BLaER1 treated with 17β-estradiol and CSF1 and Interleukin-3, amounts not matched to agents 10 nM and 100 nM (cell line): ENCODE data around the gene SPNS2.

Experiments used
- H3K27ac ChIP-seq, 11 experiments: shearing (Covaris generic); formaldehyde crosslinking; 2 replicates each; pipeline ENCODE4 v1.8.1; 2022
- H3K27me3 ChIP-seq, 11 experiments: shearing (Covaris generic); formaldehyde crosslinking; 2 replicates each; pipeline ENCODE4 v1.8.1; 2022
- H3K36me3 ChIP-seq, 11 experiments: shearing (Covaris generic); formaldehyde crosslinking; 2 replicates each; pipeline ENCODE4 v1.8.1; 2022
- H3K4me1 ChIP-seq, 10 experiments: shearing (Covaris generic); formaldehyde crosslinking; 2 replicates each; pipeline ENCODE4 v1.8.1; 2022
- H3K4me2 ChIP-seq, 11 experiments: shearing (Covaris generic); formaldehyde crosslinking; 2 replicates each; pipeline ENCODE4 v1.8.1; 2022
- H3K4me3 ChIP-seq, 10 experiments: shearing (Covaris generic); formaldehyde crosslinking; 2 replicates each; pipeline ENCODE4 v1.8.1; 2022
- H3K9ac ChIP-seq, 11 experiments: shearing (Covaris generic); formaldehyde crosslinking; 2 replicates each; pipeline ENCODE4 v1.8.1; 2022
- H3K9me3 ChIP-seq, 11 experiments: shearing (Covaris generic); formaldehyde crosslinking; replicated peaks in 1 of 11; 2 replicates each; pipeline ENCODE4 v1.8.1; 2022
- H4K20me1 ChIP-seq, 11 experiments: shearing (Covaris generic); formaldehyde crosslinking; 2 replicates each; pipeline ENCODE4 v1.8.1; 2022
- Cebpa-rat ChIP-seq, 11 experiments: shearing (Covaris generic); IDR thresholded peaks; 2 replicates each; pipeline ENCODE4 v1.8.1; 2022

The SPNS2 gene

DNA sequence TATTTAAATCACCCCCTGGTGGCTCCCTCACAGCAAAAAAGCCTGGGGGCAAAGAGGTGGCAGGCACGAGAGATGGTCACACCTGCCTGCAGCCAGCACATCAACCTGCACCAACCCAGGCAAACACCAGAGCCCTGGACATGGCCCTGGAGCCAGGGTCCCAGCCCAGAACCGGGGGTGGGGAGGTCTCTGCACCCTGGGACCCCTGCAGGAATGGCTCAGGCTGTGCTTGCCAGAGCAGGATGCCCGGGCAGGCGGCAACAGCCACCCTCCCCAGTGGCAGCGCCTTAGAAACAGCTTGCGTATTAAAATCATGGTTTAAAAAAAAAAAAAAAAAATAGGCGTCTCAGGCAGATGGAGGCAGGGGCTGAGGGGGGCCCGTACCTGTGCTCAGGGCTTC is 40.3 kb downstream of the SPNS2 start:
- Histone ChIP-seq H4K20me1 (peaks cover 0 to 99% (median 77%) of the 10 kb centered on the region in 11 experiments; a peak in 19 of 22 replicates), H3K4me2 (peak overlapping the region in 8 of 11 experiments; percentile 52 to 77 (median 70); a peak in 15 of 22 replicates), H3K27ac (0 out of 22 replicates have a peak overlapping the region, but pooled peaks of 1 of the 11 experiments have one; percentile 23), H3K9me3 (no peaks in the 10 kb centered on the region), H3K36me3 (peaks cover 45 to 74% (median 70%) of the 10 kb centered on the region in 11 experiments), H3K4me1 (peaks cover 30 to 71% (median 57%) of the 10 kb centered on the region in 10 experiments), H3K27me3 (no peaks in the 10 kb centered on the region), H3K9ac (peak overlapping the region in 4 of 11 experiments; percentile 38 to 65 (median 44); a peak in 6 of 22 replicates), H3K4me3 (no peak overlapping the region)
- TF ChIP-seq Cebpa-rat (IDR thresholded peaks at IDR 0.05): no peak

DNA sequence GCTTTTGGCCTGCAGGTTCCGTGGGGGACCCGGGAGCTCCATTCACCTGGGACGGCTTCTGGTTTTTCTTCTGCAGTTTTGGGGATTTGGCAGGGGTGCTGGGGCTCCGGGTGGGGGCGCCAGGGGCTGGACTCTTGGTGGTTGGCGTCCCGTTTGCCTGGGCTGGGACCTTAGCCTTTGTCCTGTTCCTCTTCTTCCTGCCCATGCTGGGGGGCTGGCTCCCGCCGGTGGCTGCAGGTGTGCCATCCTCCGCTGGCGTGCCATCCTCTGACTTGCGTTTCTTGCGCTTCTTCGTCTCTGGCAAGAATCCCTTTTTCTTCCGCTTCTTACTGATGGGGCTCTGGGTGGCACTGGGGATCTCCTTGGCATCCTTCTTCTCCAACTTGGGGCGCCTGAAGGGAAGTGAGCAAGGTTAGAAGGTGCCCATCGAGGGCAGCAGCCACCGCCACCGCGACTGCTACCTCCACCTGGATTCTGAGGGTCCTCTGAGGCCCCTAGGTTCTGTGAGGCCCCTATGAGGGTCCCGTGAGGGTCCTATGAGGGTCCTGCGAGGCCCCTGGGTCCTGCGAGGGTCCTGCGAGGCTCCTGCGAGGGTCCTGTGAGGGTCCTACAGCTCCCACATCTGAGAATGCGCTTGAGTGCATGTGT is 41.0 kb downstream of the SPNS2 start:
- H4K20me1 ChIP-seq: peaks cover 0 to 96% (median 81%) of the 10 kb centered on the region in 11 experiments; a peak in 19 of 22 replicates

DNA sequence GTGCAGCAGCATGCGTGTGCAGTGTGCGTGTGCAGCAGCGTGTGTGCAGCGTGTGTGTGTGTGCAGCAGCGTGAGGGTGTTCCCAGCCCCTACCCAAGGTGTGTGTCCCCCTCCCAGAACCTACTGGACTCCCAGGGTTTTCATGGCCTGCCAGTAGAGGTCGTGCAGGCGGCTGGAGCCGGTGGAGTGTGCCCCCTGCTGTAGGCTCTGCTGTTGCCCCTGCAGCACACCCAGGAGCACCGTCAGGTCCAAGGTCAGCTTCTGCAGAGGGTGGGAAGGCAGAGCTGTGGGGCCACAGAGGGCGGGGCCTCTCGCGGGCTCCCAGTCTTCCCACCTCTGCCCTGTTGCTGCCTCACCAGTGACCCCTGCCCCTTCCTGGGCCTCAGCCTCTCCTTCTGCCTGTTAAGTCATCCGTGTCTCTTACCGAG is 41.6 kb downstream of the SPNS2 start:
- TF ChIP-seq Cebpa-rat (IDR thresholded peaks at IDR 0.05): no peak
- no peaks in the 10 kb centered on the region for H3K27me3 ChIP-seq
- no peaks in the 10 kb centered on the region for H3K9me3 ChIP-seq
- peaks cover 48 to 81% (median 77%) of the 10 kb centered on the region in 11 experiments for H3K36me3 ChIP-seq
- no peak overlapping the region for H3K9ac ChIP-seq
- peaks cover 0 to 94% (median 83%) of the 10 kb centered on the region in 11 experiments; a peak in 19 of 22 replicates for H4K20me1 ChIP-seq
- no peak overlapping the region for H3K4me3 ChIP-seq
- H3K27ac ChIP-seq: no peak overlapping the region
- H3K4me1 ChIP-seq: peaks cover 23 to 60% (median 45%) of the 10 kb centered on the region in 10 experiments
- H3K4me2 ChIP-seq: 0 out of 22 replicates have a peak overlapping the region, but pooled peaks of 2 of the 11 experiments have one; percentile 67 to 77

More for the DNA sequence above, 41.0 kb downstream of the SPNS2 start:
- H3K36me3 ChIP-seq: peaks cover 45 to 78% (median 73%) of the 10 kb centered on the region in 11 experiments
- H3K9ac ChIP-seq: 0 out of 22 replicates have a peak overlapping the region, but pooled peaks of 1 of the 11 experiments have one; percentile 38
- peak overlapping the region in 7 of 11 experiments; percentile 60 to 77 (median 74); a peak in 11 of 22 replicates for H3K4me2 ChIP-seq
- peaks cover 24 to 64% (median 50%) of the 10 kb centered on the region in 10 experiments for H3K4me1 ChIP-seq
- H3K9me3 ChIP-seq: no peaks in the 10 kb centered on the region
- H3K27ac ChIP-seq: no peak overlapping the region
- H3K4me3 ChIP-seq: no peak overlapping the region
- no peak for TF ChIP-seq Cebpa-rat (IDR thresholded peaks at IDR 0.05)
- H3K27me3 ChIP-seq: no peaks in the 10 kb centered on the region

DNA sequence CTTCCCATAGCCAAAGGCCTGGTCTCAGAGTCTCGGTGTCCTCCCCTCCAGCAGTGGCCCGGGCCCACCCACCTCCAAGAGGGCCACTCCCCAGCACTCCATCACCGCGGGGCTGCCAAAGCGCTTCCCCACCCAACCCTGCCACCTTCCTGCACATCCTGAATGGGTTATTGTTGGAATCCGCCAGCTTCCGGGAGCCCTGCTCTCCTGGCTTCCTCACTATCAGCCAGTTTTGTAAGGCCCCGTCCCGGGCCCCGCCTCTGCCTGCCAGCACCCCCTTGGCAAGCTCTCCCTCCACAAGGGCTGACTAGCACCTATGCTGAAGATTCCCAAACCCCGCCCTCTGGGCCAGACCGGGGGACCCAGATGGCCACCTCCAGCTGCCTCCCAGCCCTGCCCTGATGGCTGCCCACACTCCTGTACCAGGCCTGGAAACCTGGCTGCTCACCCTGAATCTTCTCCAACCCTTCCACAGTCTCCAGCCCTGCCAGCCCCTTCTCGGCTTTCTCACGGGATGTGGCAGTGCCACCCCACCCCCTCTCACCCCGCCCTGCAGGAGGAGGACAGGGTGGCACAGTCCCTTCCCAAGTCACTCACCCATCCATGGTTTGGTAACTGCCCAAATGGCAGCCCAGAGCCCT is 42.1 kb downstream of the SPNS2 start:
- H4K20me1 ChIP-seq: peaks cover 0 to 94% (median 86%) of the 10 kb centered on the region in 11 experiments; a peak in 19 of 22 replicates
- TF ChIP-seq Cebpa-rat (IDR thresholded peaks at IDR 0.05): no peak
- H3K9ac ChIP-seq: 0 out of 22 replicates have a peak overlapping the region, but pooled peaks of 1 of the 11 experiments have one; percentile 9
- H3K36me3 ChIP-seq: peaks cover 54 to 86% (median 83%) of the 10 kb centered on the region in 11 experiments
- no peaks in the 10 kb centered on the region for H3K27me3 ChIP-seq
- peaks cover 23 to 56% (median 40%) of the 10 kb centered on the region in 10 experiments for H3K4me1 ChIP-seq
- H3K4me3 ChIP-seq: no peak overlapping the region
- no peaks in the 10 kb centered on the region for H3K9me3 ChIP-seq
- no peak overlapping the region for H3K4me2 ChIP-seq
- H3K27ac ChIP-seq: no peak overlapping the region

DNA sequence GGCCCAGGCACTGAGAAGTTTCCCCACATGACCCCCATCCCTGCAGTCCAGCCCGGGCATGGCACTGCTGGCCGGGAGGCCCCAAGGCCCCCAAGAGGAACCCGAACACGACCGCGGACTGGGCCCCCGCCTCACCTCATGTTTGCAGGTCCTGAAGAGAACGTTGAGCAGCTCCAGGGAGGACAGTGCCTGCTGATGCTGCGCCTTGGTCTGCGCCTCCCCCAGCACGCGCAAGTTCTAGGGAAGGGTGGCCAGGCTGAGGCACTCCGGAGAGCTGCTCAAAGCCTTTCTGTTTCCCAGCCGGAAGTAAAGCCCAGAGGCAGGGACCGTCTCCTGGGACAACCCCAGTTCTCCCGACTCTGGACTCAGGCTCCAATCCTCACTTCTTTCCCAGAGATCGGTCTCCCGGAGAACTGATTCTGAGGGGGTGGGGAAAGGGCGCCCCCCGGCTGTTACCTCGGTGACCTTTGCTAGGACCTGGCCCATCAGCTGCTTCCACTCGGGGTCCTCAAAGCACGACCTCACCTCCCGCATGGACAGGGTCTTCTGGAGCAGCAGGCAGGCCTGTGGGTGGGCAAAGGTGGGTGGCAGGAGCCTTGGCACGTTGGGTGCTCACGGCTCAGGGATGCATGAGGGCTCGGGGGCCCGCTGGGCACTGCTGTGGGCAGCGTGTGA is 42.8 kb downstream of the SPNS2 start:
- Histone ChIP-seq H4K20me1 (peaks cover 0 to 95% (median 91%) of the 10 kb centered on the region in 11 experiments; a peak in 19 of 22 replicates), H3K4me3 (no peak overlapping the region), H3K9ac (peak overlapping the region in 1 of 11 experiments; percentile 6; a peak in 1 of 22 replicates), H3K9me3 (no peaks in the 10 kb centered on the region), H3K4me2 (no peak overlapping the region), H3K36me3 (peaks cover 58 to 93% (median 90%) of the 10 kb centered on the region in 11 experiments), H3K4me1 (peaks cover 20 to 51% (median 35%) of the 10 kb centered on the region in 10 experiments), H3K27ac (no peak overlapping the region), H3K27me3 (no peaks in the 10 kb centered on the region)
- TF ChIP-seq Cebpa-rat (IDR thresholded peaks at IDR 0.05): no peak

DNA sequence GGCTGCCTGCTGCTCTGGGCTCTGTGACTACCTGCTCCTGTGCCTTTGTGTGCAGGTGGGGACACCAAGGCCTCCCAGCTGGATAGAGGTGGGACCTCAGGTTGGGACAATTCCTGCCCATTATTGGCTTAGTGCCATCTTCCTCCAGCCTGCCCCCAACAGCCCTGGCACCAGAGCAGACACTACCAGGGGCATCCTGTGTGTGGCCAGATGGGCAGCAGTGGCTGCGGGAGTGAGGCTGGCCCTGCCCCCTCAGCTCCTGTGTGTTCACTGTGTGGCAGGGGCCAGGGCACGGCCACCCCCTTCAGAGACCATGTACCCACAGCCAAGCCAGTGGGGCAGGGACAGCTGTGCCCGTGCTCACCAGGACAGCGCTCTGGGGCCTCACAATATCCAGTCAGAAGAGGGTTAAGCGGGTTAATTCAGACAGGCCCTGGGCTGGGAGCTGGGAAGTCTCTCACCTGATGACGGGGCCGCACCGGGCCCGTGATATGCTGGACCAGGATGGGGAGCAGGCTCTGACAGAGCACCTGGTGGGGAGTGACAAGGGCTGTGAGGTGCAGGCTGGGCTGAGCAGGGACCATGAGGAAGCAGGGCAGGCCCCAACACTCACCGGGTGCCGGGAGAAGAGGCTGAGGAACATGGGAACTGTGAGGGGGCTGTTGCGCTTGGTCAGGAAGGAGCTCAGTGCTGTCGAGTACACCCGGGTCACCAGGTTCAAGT is 43.5 kb downstream of the SPNS2 start:
- peak overlapping the region in 1 of 11 experiments; percentile 6; a peak in 2 of 22 replicates for H3K9ac ChIP-seq
- no peaks in the 10 kb centered on the region for H3K9me3 ChIP-seq
- peaks cover 0 to 95% (median 90%) of the 10 kb centered on the region in 11 experiments; a peak in 19 of 22 replicates for H4K20me1 ChIP-seq
- H3K27ac ChIP-seq: no peak overlapping the region
- no peaks in the 10 kb centered on the region for H3K27me3 ChIP-seq
- TF ChIP-seq Cebpa-rat (IDR thresholded peaks at IDR 0.05): no peak
- H3K4me2 ChIP-seq: no peak overlapping the region
- peaks cover 65 to 96% (median 95%) of the 10 kb centered on the region in 11 experiments for H3K36me3 ChIP-seq
- H3K4me1 ChIP-seq: peaks cover 13 to 44% (median 28%) of the 10 kb centered on the region in 10 experiments
- no peak overlapping the region for H3K4me3 ChIP-seq

DNA sequence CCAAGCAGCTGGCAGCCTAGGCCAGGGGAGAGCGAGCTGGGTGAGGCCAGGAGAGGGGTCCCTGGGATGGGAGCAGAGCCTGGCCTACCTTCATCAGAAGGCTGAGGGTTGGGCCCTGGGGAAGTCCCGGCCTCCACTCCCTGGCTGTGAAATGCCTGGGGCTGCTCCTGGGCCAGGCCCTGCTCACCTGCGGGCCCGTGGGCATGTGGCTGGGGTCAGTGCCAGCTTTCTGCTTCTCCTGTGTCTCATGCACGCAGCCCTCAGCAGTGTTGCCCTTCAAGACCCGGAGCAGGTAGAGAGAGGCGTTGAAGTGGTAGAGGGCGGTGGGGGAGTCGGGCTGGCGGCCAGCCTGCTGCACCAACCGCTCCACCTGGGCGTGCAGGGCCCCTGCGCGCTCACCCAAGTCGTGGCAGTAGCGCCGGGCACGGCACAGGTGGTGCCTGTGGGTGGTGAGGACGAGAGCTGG is 44.1 kb downstream of the SPNS2 start:
- peaks cover 7 to 39% (median 22%) of the 10 kb centered on the region in 10 experiments for H3K4me1 ChIP-seq
- no peaks in the 10 kb centered on the region for H3K9me3 ChIP-seq
- H4K20me1 ChIP-seq: peaks cover 0 to 95% (median 90%) of the 10 kb centered on the region in 11 experiments; a peak in 19 of 22 replicates
- no peak for TF ChIP-seq Cebpa-rat (IDR thresholded peaks at IDR 0.05)
- no peak overlapping the region for H3K27ac ChIP-seq
- H3K27me3 ChIP-seq: no peaks in the 10 kb centered on the region
- peak overlapping the region in 1 of 11 experiments; percentile 6; a peak in 2 of 22 replicates for H3K9ac ChIP-seq
- no peak overlapping the region for H3K4me2 ChIP-seq
- H3K4me3 ChIP-seq: no peak overlapping the region
- H3K36me3 ChIP-seq: peaks cover 71 to 96% (median 95%) of the 10 kb centered on the region in 11 experiments

DNA sequence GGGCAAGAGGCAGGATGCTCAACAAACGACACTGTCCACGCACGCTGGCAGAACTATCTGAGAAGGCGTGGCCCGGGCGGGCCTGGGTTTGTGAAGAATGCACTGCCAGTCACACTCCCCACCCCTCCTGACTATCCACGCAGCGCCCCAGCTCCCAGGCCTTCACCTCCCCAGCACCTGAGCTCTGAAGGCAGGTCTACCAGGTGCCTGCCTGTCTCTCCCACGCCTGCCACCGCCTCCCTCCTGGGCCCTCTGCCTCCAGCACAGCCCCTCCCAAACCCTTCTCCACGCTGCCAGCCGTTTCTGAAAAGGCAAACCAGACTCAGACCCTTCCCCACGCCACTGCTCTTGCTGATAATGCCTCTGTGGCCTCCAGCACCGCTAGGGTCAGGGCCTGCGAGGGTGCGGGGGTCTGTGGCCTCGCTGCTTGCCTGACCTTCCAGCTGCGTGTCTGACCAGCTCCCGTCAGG is 44.9 kb downstream of the SPNS2 start:
- Histone ChIP-seq H3K4me1 (peaks cover 0 to 30% (median 14%) of the 10 kb centered on the region in 10 experiments; a peak in 17 of 20 replicates), H3K27me3 (no peaks in the 10 kb centered on the region), H3K36me3 (peaks cover 76 to 96% (median 95%) of the 10 kb centered on the region in 11 experiments), H3K4me2 (no peak overlapping the region), H3K27ac (no peak overlapping the region), H4K20me1 (peaks cover 0 to 95% (median 90%) of the 10 kb centered on the region in 11 experiments; a peak in 18 of 22 replicates), H3K4me3 (no peak overlapping the region), H3K9ac (no peak overlapping the region), H3K9me3 (no peaks in the 10 kb centered on the region)
- no peak for TF ChIP-seq Cebpa-rat (IDR thresholded peaks at IDR 0.05)
